Measurements from ENCODE around the gene MMP20.

Gene MMP20

DNA sequence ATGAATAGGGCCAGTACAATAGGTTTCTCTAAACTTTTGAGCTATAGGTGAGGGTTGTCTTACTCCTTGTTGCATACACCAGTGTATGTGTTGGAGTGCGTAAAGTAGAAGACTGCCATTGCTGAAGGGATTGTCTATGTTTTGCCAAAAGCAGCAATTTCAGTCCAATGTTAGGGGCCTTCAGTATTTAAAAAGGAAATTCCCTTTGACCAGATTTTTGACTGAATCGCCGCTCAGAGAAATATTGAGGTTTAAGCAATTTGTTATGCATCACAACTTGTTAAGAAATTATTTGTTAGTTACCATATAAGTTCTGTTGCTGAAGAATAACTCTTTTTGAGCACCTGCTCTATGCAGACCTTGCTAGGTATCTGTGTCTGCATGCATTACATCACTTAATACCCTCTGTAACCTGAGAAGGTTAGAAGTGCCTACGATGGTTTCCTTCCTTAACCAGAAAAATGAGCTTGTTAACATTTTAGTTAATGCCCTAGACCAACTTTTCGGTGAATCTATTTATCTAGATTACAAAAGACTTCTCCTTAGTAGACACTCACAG lies 33.9 kb downstream of the MMP20 start:
- DNase-seq = no peak

DNA sequence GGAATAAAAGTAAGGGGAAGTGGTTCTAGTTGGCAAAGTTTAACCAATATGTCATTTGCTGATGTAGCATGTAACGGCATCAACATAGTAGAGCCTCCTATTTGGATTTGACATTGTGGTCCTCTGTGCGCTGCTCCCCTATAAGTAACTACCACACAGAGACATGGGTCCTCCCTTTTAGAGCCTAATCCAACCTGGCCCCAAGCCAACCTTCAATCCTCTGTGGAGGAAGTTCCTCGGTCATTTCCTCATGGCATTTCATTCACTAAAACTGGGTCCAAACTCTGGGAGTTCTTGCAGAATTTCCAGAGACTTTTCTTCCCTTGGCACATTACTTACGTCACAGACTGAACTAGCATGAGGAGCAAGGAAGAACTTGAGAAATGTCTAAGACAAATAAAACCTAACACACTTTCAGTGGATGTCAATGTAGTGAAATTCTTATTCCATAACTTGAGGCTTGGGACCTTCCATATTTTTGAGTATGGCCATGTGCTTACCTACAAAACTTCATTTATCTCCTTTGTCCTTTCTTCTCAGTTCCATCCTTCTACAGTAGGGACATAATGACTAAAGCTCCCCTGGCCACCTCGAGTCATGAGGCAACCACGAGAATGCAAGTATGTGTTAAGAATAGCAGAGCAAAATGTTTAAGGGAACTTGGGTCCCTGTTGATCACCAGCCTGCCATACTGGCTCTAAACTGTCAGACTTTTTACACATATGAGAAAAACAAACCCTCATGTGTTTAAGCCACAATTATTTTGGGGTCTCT lies 34.7 kb downstream of the MMP20 start:
- no peak for DNase-seq

DNA sequence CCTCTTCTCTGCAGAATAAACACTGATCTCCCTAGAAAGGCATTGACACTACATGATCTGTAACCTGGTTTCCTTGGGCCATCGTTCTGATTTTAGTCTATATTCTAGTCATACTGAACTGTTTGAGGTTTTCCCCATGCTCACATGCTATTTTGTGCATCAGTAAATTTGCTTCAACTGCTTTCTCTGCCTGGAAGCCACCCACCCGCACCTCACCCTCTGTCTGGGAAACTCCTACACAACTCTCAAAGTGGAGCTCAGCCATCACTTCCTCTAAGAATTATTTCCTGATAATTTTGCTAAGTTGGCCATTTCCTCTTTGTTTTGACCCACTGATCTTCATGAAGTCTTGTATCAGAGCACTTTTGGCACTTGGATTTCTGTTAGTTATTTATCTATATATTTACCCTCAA lies 36.1 kb downstream of the MMP20 start:
- DNase-seq = no peak

DNA sequence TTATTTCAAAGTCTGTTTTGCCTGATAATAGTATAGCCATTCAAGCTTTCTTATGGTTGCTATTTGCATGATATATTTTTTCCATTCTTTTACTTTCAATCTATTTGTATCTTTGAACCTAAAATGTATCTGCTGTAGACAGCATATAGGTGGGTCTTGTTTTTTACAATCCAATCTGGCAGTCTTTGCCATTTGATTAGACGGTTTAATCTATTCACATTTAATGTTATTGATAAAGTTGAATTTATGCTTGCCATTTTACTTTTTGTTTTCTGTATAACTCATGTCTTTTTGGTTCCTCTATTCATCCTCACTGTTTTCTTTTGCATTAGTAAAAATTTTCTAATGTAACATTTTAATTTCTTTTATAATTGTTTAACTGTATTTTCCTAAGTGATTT lies 37.4 kb downstream of the MMP20 start:
- no peak for DNase-seq

DNA sequence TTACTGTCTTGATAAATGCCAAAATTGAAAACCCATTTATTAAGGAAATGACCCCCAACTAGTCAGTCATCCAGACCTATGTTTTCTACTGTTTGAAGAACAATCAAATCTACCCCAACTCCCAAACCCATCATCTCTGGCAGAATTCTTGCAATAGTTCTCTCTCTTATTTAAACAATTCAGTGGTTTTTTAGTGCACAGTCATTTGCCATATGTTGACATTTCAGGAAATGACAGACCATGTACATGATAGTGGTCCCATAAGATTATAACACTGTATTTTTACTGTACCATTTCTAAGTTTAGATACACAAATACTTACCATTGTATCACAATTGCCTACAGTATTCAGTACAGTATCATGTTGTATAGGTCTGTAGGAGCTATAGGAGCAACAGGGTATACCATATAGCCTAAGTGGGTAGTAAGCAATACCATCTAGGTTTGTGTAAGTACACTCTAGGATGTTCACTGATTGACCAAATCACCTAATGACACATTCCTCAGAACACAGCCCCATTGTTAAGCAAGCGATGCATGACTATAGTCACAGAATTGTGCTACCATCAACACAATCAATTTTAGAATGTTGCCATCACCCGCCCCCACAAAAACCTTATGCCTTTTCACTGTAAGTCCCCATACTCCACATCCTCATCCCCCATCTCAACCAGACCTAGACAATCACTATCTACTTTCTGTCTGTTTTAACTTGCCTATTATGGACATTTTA lies 41.8 kb downstream of the MMP20 start:
- no peak for DNase-seq

DNA sequence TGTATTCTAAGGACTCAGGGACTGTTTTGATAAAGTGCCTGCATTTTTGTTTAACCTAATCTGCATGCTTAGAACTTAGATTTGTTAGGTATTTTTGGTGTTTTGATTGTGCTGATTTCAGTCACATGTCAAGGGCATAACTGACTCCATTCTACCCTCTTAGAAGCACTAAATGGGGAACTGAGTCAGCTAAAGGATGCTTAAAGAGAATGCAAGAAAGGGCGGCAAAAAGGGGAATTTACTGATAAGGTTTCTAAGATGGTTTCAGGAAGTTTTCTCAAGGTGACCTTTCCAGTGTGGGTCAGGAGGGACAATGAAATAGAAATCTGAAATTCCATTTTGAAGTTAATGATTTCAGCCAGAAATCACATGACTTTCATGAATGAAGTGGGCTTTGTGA lies 43.0 kb downstream of the MMP20 start:
- no peak for DNase-seq

DNA sequence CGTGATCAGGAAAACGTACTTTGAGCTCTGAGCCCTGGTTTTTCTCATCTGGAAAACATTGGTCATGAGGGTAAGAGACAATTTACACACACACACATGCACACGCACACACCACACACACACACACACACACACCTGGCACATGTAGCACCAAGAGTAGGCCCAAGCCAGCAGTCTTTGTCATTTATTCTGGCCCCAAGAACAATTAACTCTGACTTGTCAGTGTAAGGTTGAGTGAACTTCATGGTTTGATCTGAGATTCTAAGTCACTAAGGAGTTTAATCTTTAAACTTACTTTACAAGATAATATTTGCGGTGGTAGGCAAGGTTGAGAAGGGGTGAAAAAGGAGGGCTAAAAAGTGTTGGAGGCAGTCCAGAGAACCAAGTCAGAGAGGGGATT lies 44.1 kb downstream of the MMP20 start:
- no peak for DNase-seq

DNA sequence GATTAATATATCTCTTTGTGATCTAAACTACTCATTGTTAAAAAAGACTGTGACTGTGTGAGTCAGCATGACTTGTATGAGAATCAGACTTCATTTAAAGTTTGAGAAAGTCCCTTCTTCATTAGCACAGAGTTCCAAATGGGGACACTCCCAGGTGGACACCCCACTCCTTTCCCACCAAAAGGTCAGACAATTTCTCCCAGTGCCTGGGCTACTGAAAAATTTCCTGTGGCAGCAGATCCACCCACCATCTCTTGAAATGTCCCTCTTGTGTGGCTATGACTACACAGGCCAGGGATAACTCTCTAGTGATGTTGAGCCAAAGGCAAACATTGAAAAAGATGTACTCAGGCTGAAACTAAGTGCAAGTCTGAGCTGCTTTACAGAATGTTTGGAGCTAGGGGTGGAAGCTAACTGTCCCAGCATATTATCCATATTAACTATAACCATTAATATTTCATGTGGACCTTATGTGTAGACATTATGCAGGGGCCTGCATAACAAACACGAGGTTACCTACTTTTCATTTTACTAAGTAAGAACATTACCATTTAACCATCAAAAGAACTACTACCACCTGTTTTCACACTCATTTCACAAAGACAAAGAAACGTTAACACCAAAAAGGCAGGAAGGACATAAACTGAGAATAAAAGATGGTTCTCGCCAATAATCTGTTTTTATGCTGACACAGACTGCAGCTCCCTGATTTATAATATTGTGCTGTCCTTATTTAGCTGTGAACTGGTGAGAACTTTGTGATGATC lies 44.8 kb downstream of the MMP20 start:
- no peak for DNase-seq

DNA sequence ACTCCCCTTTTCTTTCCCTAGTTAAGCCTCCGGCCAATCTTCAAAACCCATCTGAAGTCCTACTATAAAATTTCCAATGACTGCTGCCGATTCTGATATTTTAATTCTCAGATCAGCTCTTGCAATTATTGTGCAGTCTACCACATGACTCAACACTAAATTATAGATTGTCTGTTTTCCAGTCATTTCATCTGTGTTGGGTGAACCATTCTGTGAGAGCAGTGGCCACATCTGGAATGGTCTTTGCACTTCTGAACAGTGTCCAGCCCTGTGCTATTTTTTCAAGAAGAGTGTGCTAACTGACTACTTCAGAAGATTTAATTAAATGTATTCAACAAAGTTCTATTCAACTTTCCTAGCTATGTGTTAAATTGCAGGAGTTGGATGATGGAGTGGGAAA lies 47.4 kb downstream of the MMP20 start:
- no peak for DNase-seq

DNA sequence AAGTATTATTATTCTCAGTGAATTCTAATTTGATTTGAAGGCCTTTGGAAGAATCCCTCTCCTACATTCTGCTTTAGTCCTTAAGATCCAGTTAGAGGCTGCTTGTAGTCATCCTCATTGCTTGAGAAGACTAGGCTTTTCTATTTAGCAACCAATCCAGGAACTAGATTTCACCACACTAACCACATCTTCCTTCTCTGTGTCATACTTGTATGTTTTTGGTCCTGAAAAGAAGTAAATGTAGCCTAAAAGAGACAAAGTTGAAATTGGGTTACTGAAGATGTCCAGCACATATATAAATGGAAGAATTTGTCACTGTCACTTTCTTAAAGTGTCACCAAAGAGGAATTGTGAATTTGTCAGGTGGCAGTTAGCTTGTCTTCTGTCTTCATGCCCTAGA lies 48.0 kb downstream of the MMP20 start:
- no peak for DNase-seq

DNA sequence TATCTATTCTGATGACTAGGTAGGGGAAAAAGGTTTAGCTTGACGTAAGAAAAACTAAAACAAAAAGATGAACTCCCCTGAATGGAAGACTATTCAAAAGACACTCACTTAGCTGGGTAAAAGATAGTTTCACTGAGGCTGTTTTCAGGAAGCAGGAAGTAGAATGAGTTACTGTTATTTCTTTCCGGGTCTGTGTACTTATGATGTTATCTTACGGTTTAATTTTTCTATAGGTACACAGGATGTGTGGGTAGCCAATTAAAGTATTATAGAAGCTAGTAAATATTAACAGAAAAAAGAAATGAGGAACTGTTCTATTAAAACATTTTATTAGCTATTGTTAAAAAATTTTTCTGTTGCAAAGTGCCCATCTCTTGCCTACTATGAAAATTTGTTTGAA lies 48.8 kb downstream of the MMP20 start:
- DNase-seq = no peak

DNA sequence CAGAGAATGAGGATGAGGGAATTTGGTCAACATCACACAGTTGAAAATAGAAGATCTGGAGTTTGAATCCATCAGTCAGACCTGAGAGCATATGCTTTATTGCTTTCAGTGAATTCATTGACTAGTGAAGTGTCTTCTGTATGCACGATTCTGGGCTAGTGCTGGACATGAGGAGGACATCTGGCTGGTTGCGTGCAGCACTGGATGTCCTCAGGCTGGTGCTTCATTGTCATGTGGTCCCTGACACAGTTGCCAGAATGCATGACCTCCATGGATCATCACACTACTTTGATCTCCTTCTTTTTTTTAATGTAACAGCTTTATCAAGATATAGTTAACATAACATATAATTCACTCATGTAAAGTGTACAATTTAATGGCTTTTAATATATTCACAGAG lies 50.1 kb downstream of the MMP20 start:
- DNase-seq = no peak

DNA sequence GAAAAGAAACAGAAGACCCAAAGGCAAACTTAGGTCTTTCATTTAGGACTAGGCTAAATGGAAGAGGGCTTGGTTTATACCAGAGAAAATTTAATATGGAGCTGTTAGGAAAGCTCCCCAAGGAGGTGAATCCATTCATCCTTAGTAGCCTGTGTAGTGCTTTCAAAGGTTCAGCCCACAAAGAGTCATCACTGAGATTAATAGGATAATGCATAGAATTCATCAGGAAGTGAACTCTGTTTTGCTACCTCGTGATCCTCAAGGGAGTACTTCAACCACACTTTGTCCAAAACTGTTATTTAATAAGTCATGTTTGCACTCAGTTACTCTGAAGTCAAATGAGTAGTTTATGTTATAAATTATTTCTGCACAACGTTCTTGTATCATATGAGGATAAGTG lies 51.3 kb downstream of the MMP20 start:
- no peak for DNase-seq

DNA sequence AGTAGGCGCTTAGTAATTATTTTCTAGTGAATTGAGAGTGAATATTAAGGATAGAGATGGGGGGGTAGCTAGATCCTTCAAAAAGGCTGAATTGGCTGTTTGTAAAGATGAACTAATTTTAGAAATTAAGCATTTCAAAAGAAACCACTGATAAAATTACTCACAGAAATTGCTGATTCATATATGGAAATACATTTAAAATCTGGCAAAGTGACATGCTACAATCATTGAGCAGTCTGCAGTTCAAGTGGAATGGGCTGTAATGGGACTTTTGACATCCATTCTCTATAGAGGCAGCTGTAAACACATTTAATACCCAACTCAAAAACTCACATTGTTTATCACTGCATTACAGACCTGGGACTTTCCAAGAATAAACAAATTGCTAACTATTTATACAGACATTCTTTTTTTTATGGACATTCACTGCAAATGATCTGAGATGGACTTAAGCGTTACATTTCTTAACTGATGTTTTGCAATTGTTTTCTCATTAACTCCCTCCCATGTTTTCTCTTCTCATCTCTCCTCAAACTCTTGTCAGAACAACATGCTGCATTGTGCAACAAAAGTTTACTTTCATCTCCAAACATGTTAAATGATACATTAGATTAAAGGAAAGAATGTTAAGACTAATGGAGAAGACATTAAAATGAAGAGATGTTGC lies 52.4 kb downstream of the MMP20 start:
- no peak for DNase-seq

DNA sequence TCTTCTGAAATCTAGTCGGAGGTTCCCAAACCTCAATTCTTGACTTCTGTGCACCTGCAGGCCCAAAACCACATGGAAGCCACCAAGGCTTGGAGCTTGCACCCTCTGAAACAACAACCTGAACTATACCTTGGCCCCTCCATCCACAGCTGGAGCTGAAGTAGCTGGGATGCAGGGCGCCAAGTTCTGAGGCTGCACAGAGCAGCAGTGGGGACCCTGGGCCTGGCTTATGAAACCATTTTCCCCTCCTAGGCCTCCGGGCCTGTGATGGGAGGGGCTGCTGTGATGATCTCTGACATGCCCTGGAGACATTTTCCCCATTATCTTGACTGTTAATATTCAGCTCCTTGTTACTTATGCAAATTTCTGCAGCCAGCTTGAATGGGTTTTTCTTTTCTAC lies 56.3 kb downstream of the MMP20 start:
- no peak for DNase-seq

DNA sequence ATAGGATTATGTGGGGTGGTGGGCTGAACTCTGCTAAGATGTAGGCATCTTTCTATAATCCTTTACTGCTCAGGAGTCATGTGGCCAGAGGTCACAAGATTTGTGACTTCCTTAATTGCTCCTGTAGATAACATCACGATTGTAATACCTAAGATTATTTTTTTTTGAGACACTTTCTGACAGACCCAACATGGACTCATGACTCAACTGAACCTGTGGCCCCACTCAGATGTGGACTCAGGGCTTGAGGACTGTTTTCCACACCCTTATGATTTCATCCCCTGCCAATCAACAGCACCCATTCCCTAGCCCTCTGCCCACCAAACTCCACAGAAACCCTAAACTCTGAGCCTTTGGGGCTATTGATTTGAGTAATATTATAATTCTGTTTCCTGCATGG lies 59.0 kb downstream of the MMP20 start:
- no peak for DNase-seq

DNA sequence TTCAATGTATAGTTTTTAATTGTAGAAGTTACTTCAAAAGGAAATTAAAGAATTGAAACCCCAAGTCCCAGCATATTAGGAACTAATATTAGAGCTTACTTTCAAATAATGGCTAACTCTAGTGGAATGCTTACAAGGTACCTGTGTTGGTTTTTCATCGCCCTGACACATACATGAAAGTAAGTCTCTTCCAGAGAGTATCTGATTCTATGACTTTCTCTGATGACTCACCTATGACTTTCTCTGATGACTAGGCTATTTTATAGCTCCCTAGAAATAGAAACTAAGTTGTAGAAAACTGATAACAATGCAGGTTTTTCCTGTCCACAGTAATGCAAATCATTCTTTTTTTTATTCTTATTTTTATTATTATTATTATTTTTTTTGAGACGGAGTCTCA lies 61.0 kb downstream of the MMP20 start:
- DNase-seq = no peak

DNA sequence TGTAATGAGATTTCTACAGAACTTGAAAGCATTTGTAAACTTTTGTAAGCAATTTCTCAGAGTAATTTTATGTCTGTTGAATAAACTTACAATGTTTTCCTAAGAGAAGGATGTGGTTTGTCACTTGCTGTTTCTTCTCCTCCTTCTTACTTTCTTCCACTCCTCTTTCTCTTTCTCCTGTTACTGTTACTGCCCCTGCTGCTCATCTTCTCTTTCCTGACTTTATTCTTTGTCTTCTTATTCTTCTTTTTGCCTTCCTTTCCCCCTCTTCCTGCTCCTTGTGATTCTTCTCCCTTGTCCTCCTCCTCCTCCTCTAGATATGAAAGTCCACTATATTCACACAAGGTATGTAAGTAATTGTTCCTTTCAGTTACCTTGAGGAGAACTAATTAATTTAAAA lies 63.5 kb downstream of the MMP20 start:
- no peak for DNase-seq

DNA sequence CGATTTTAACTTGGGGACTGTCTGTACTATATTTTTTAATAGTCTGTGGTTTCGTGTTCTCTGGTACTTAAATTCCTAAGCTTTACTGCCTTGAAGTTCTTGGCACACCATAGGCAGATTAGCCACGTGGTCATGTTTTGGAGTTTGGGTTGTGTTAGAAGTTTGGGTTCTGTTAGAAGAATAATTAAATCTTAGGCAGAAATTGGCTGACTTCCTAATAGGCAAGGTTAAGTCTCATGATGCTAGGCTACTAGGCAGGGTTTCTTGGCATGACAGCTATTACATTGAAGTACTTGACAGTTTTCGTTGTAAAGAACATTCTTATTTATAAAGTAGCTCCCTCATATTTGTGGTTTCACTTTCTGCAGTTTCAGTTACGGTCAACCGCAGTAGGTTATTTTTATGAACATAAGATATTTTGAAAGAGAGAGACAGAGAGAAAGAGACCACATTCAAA lies 64.5 kb downstream of the MMP20 start:
- DNase-seq = no peak

DNA sequence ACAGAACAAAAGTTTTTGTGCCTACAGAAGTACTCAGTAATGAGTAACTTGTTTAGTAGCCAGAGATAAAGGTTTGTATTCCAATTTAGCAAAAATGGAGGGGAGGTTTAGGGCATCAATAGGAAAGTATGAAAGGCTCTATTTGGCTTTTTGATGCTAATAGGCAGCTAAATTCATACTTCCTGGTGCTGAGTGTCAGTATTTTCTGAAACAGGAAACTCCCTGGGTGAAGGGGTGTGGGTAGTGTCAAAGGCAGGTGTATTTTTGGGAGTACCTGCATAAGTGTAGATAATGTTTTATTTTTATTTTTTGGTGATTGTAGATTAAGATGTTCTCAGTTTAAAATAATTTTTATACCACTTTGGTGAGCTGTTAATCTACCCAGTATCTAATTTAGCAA lies 65.3 kb downstream of the MMP20 start:
- no peak for DNase-seq

DNA sequence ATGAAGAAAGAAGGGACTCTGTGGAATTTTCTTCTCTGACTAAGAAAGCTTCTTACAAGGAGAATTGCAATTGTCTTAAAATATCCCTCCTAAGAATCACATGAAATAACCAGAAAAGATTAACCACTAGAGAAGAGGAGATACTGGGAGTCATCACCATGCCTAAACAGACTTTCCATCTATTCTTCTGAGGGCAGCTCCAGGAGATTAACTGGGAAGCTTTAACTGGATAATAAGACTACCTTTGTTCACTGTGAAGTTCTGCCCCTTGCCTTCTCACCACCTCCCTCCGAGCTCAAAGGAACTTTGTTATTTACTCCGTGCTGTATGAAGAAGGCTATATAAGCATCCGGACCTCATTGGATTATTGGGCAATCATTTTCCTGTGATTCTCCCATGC lies 70.0 kb downstream of the MMP20 start:
- DNase-seq = no peak

DNA sequence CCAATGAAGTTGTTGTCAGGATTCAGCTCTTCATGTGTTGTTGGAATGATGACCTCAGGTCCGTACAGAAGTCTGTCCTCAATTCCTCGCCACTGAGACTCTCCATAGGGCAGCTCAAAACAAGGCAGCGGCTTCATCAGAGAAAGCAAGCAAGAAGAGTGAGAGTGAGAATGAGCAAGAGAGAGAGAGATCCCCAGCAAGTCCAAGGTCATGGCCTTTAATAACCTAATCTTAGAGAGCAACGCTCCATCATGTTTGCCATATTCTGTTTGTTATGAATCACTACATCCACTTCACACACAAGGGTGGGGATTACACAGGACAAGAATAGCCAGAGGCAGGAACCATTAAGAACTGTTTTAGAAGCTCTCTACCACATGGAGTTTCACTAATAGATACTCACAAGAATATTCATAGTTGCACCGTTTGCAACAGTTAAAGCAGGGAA lies 71.3 kb downstream of the MMP20 start:
- DNase-seq = no peak

Data from NCI-H2029 (cell line).